Measurements from ENCODE around the gene EXOG.

EXOG gene

DNA sequence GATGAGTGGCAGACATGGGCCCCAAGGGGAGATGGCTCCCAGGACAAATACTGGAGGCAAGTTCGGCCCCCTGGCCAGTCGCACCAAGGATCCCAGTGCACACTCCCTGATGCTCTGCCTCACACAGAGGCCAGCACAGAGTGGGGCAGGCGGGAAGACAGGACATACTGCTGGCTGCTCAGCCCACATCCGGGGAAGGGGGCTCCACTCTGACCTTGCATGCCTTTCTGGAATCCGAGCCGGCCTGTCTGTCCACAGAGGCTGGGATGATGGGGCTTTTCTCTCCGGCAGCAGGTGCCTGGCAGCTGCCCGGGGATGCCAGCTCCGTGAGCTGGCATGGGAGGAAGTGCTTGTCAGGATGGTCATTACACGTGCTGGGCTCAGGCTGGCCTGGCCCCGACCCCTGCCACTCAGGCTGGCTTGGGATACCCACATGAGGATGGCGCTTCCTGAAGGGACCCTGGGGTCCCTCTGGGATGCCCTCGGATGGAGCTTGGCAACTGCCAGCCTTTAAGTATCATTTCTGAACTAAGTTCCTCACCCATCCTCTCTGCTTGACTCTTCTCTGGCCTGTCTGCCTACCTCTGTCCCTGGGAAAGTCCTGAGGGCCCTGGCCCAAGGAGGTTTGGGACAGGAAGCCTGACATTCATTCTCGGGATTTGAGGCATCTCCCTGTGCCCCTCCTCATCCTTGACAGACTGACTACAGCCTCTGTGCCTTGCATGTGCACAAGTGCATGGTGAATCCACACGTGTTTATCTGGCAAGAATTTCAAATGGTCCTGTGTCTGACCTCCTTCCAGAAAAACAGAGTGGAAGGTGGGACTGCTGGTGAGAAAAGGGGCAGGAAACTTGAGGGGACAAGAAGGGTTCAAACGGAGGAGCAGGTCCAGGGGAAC, 46.5 kb downstream of the EXOG start:
- no peak overlapping the region for H3K4me3 ChIP-seq (ENCODE audit: low read depth, low read length)
- DNase-seq (ENCODE audit: low read depth) = no peak
- TF ChIP-seq CTCF (IDR thresholded peaks at IDR 0.05; ENCODE audit: control insufficient read depth, extremely low read depth, insufficient read depth) = no peak

DNA sequence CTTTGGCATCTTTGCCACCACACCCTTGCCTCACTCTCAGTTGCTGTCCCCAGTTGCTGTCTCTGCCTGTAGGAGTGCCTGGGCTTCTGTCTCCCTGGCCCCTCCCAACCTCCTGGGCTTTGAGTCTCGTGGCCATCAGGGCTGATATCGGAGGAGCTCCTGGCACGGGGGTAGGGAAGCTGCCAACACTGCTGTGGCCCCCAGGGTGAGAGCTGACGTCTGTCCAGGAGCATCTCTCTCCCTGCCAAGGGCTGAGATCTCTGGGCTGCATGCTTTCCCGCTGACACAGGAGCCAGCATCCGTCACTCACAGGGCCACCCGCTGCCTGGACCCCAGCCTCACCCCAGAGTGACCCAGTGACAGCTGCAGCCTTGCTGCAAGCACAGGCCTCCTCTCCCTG, 47.4 kb downstream of the EXOG start:
- no peak for DNase-seq (ENCODE audit: low read depth)
- no peak for TF ChIP-seq CTCF (IDR thresholded peaks at IDR 0.05; ENCODE audit: control insufficient read depth, extremely low read depth, insufficient read depth)
- no peak overlapping the region for H3K4me3 ChIP-seq (ENCODE audit: low read depth, low read length)

DNA sequence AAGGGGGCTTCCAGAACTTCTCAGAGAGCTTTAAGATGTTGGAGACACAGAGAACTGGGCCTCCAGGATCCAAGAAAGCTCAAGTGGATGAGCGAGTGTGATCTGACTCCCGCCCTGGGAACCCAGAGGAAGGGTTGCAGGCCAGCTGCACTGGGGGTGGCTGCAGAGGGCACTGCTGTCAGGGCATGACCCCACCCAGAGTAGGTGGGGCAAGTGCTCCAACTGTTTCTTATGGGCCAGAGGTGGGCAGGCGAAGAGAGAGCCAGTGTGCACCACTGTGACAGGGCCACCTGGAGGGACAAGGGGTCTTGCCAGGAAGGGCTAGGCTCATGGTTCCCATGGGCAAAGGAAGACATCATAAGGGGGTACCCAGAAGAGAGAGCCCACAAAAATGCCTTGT, 48.8 kb downstream of the EXOG start:
- DNase-seq (ENCODE audit: low read depth) = no peak
- TF ChIP-seq CTCF (IDR thresholded peaks at IDR 0.05; ENCODE audit: control insufficient read depth, extremely low read depth, insufficient read depth) = no peak
- H3K4me3 ChIP-seq (ENCODE audit: low read depth, low read length) = no peak overlapping the region

- no peak for DNase-seq (ENCODE audit: low read depth)
- no peak for TF ChIP-seq CTCF (IDR thresholded peaks at IDR 0.05; ENCODE audit: control insufficient read depth, extremely low read depth, insufficient read depth)
- H3K4me3 ChIP-seq (ENCODE audit: low read depth, low read length) = no peak overlapping the region
These were observed 49.4 kb downstream of the EXOG start for GRCh38 chr3:38545550-38545949.

DNA sequence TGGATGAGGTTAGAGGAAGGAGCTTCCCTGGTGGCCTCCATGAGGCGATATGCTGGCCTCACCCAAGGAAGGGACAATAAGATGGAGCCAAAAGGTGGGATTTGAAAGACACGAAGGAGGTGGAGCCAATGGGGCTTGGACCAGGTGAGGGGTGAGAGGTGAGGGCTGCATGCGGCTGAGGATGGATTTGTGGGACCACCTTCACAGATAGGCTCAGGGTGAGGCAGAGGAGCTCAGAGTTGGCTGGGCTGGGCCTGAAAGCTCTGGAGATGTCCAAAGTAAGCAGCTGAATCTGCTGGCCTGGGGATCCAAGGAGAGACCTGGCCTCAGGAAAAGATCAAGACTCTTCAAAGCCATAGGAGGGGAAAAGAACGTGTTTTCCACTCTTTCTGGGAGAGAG, 49.8 kb downstream of the EXOG start:
- no peak for DNase-seq (ENCODE audit: low read depth)
- no peak for TF ChIP-seq CTCF (IDR thresholded peaks at IDR 0.05; ENCODE audit: control insufficient read depth, extremely low read depth, insufficient read depth)
- H3K4me3 ChIP-seq (ENCODE audit: low read depth, low read length) = no peak overlapping the region

DNA sequence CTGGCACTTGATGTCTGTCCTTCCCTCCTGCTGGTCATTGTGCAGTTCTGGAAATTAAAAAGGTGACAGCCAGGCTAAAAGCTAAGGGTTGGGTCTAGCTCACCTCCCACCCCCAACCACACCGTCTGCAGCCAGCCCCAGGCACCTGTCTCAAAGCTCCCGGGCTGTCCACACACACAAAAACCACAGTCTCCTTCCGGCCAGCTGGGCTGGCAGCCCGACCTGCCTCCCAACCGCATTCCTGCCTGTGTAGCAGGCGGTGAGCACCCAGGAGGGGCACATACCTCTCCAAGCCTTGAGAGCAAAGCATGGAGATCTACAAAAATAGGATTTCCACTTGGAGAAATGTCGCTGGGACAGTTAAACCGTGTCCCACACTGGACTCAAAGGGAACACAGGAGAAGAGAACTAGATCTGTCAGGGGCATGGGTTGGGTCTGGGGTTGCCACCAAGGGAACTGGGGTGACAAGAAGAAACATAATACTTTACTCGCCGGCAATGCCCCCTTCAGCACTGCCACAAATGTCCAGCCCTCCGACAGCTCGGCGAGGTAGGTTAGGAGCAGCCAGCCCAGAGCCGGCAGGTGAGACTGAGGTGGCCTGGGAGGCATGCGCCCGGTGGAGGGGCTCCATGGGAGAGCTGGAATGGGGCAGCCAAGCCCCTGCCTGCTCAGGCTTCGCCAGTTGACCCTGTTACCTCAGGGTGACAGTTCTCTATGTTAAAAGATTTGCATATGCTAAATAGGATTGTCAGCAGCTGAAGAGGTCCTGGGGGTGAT, 52.2 kb downstream of the EXOG start:
- no peak for TF ChIP-seq CTCF (IDR thresholded peaks at IDR 0.05; ENCODE audit: control insufficient read depth, extremely low read depth, insufficient read depth)
- H3K4me3 ChIP-seq (ENCODE audit: low read depth, low read length) = no peak overlapping the region
- no peak for DNase-seq (ENCODE audit: low read depth)

Measured in LNCaP clone FGC (cell line).